ENCODE results near the gene FSTL3.
A peak's percentile ranks its signal among the peaks of the same experiment; 100 is the strongest.
"Not testable (repeated sequence)": the region's sequence is repeated elsewhere in the genome, so short reads cannot be mapped to it uniquely, and the experiment has no call there.

FSTL3 gene

DNA sequence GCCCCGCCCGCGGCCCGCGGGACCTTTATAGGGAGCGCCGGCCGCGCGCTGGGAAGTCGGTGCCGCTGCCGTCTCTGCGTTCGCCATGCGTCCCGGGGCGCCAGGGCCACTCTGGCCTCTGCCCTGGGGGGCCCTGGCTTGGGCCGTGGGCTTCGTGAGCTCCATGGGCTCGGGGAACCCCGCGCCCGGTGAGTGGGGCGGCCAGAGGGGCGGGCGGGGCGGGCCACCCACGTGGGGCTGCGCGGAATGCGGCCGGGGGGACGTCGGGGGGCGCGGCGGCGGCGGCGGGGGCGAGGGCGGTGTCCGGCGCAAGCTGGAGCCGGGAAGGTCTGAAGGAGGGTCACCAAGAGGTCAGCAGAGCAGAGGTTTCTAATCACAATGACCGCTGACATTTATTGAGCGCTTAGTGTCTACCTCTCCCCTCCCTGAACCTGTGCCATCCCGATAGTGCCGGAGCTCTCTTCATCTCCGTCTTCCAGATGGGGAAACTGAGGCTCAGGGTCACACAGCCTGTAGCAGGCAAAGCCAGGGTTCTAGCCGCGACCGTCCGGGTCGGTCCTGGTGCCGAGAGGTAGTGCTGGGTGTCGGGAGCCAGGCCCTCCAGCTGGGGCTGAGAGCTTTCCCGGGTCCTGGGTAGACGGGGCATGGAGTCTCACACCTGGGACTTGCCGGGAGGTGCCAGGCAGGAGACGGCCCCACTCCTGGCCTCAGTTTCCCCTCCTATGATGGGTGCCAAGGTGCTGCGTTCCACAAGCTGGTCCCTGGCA, at the start of gene FSTL3:
TSS of gene FSTL3 (plus strand) at position 54 of the 767 bp plus-strand sequence. CDS start at position 86, 32 bp downstream.
- H3K4me1 ChIP-seq (ENCODE audit: control insufficient read depth in 1 of 2, insufficient read depth in 2 of 2, low read length in 2 of 2), result peaks cover 0 to 27% of the 10 kb centered on the region in 2 donors
- H3K36me3 ChIP-seq (ENCODE audit: control insufficient read depth in 1 of 2, insufficient read depth in 2 of 2, low read length in 2 of 2), result no peaks in the 10 kb centered on the region
- no peaks in the 10 kb centered on the region for H3K9me3 ChIP-seq (ENCODE audit: control insufficient read depth in 1 of 2, low read length in 2 of 2)
- peak within 1 kb of the TSS; percentile 67 to 70 for H3K4me3 ChIP-seq (ENCODE audit: low read depth in 1 of 2, low read length in 2 of 2)
- no peaks in the 10 kb centered on the region for H3K27me3 ChIP-seq (ENCODE audit: low read depth, low read length)
- H3K27ac ChIP-seq (ENCODE audit: low read length), result peak within 1 kb of the TSS; percentile 91

DNA sequence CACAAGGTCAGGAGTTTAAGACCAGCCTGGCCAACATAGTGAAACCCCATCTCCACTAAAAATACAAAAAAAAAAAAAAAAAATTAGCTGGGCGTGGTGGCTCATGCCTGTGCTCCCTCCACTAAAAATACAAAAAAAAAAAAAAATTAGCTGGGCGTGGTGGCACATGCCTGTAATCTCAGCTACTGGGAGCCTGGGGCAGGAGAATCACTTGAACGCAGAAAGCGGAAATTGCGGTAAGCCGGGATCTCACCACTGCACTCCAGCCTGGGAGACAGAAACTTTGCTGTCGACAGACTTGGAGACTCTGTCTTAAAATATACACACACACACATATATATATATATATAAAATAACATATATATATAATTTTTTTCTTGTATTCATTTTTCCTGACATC, 49.6 kb upstream of the FSTL3 start:
- H3K36me3 ChIP-seq (ENCODE audit: control insufficient read depth in 1 of 2, insufficient read depth in 2 of 2, low read length in 2 of 2), result peaks cover 4 to 60% of the 10 kb centered on the region in 2 donors
- H3K27ac ChIP-seq (ENCODE audit: low read length); H3K4me1 ChIP-seq (ENCODE audit: control insufficient read depth in 1 of 2, insufficient read depth in 2 of 2, low read length in 2 of 2); H3K4me3 ChIP-seq (ENCODE audit: low read depth in 1 of 2, low read length in 2 of 2); H3K27me3 ChIP-seq (ENCODE audit: low read depth, low read length); H3K9me3 ChIP-seq (ENCODE audit: control insufficient read depth in 1 of 2, low read length in 2 of 2): not testable (repeated sequence)

DNA sequence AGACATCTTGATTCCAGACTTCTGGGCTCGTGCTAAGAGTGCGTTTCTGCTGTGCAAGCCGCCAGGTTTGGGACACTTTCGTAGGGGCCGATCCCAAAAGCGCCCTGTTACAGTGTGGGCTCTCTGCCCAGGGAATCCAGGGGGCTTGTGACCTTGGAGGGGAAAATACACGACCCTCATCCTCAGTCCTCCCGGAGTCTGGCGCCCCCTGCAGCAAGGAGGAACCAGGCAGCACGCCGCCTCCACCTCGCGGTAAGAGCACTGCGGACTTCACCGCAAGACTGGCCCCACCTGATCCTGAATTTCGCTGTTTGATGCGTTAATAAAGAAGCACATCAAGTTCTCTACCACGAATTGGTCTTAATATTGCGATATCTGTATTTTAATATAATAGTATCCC, 48.0 kb upstream of the FSTL3 start:
- H3K9me3 ChIP-seq (ENCODE audit: control insufficient read depth in 1 of 2, low read length in 2 of 2), result no peaks in the 10 kb centered on the region
- no peak overlapping the region for H3K4me3 ChIP-seq (ENCODE audit: low read depth in 1 of 2, low read length in 2 of 2)
- peaks cover 0 to 19% of the 10 kb centered on the region in 2 donors for H3K4me1 ChIP-seq (ENCODE audit: control insufficient read depth in 1 of 2, insufficient read depth in 2 of 2, low read length in 2 of 2)
- H3K27ac ChIP-seq (ENCODE audit: low read length), result no peak overlapping the region
- H3K27me3 ChIP-seq (ENCODE audit: low read depth, low read length), result no peaks in the 10 kb centered on the region
- peaks cover 4 to 44% of the 10 kb centered on the region in 2 donors for H3K36me3 ChIP-seq (ENCODE audit: control insufficient read depth in 1 of 2, insufficient read depth in 2 of 2, low read length in 2 of 2)

DNA sequence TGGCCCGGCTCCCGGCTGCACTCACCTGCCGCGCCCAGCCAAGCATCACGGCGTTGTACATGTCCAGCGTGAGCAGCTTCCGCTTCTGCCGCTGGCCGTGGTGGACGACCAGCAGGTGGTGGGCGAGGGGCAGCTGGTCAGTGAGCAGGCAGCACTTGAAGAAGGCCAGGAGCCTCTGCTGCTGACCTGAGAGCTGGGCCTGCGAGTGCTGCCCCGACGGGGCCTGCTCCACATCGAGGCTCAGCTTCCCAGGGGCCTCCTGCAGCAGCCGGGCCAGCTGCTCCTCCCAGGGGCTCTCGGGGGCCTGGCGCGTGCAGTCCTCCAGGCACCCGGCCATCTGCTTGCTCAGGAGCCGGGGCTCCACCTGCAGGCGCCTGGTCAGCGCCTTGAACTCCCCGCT, 46.7 kb upstream of the FSTL3 start:
- not testable (repeated sequence) for H3K9me3 ChIP-seq (ENCODE audit: control insufficient read depth in 1 of 2, low read length in 2 of 2); H3K4me3 ChIP-seq (ENCODE audit: low read depth in 1 of 2, low read length in 2 of 2); H3K27me3 ChIP-seq (ENCODE audit: low read depth, low read length); H3K27ac ChIP-seq (ENCODE audit: low read length)
- Histone ChIP-seq H3K4me1 (ENCODE audit: control insufficient read depth in 1 of 2, insufficient read depth in 2 of 2, low read length in 2 of 2) (peaks cover 6 to 25% of the 10 kb centered on the region in 2 donors), H3K36me3 (ENCODE audit: control insufficient read depth in 1 of 2, insufficient read depth in 2 of 2, low read length in 2 of 2) (peaks cover 0 to 30% of the 10 kb centered on the region in 2 donors)

DNA sequence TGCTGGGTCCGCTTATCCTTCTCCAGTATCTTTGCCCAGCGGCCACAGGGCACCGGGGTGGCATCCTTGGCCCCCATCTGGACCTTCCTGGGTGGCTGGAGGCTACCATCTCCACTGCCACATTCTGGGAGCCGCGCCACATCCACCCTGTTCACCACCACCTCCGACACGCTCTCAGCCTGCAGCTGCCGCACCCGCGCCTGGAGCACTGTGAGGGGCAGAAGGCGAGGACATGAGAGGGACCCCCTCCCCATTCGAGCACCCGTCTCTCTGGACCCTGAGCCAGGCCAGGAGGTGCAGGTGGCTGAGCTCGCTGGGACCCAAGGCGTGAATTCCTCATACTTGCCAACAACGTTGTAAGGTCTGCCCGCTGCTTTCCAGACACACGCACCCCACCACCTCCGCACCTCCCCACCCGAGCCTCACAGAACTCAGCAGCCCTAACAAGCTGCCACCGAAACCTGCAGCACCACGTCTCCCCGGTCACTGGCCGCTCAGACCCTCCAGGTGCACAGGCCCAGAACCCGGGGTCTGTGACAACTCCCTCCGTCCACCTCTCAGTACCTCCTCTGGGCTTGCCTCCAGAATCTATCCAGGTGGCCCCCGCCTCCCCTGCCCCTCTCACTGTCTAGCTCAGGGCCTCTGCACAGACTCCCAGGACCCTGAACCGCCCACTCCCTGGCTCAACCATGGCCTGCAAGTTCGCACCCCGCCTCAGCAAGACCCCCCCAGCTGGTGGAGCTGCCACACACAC, 46.1 kb upstream of the FSTL3 start:
- H3K36me3 ChIP-seq (ENCODE audit: control insufficient read depth in 1 of 2, insufficient read depth in 2 of 2, low read length in 2 of 2), result peaks cover 0 to 24% of the 10 kb centered on the region in 2 donors
- H3K27ac ChIP-seq (ENCODE audit: low read length), result no peak overlapping the region
- H3K9me3 ChIP-seq (ENCODE audit: control insufficient read depth in 1 of 2, low read length in 2 of 2), result no peaks in the 10 kb centered on the region
- peaks cover 6 to 25% of the 10 kb centered on the region in 2 donors for H3K4me1 ChIP-seq (ENCODE audit: control insufficient read depth in 1 of 2, insufficient read depth in 2 of 2, low read length in 2 of 2)
- no peak overlapping the region for H3K4me3 ChIP-seq (ENCODE audit: low read depth in 1 of 2, low read length in 2 of 2)
- H3K27me3 ChIP-seq (ENCODE audit: low read depth, low read length), result no peaks in the 10 kb centered on the region

DNA sequence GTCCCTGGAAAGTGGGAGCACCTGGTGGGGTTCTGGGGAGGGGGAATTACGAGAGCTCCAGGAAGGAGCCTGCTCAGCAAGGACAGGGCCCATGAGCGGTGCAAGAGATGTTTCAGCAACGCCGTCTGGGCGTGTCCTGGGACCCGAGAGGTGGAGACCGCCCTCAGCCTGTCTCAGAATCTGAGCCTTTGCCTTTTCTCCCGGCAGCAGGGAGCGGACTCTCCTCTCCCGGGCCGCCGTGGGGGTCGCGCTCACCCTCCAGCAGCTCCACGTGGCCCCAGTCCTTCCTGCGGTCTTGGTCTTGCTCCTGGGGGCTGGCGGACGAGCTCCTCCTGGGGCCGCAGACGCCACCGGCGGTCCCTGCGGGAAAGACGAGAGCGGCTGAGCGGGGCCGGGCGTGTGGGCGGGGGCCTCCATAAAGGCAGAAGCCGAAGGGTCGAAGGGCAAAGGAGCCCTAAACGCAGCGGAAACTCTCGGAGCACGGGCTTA, 43.6 kb upstream of the FSTL3 start:
- Histone ChIP-seq H3K4me1 (ENCODE audit: control insufficient read depth in 1 of 2, insufficient read depth in 2 of 2, low read length in 2 of 2) (peaks cover 6 to 25% of the 10 kb centered on the region in 2 donors), H3K9me3 (ENCODE audit: control insufficient read depth in 1 of 2, low read length in 2 of 2) (no peaks in the 10 kb centered on the region), H3K36me3 (ENCODE audit: control insufficient read depth in 1 of 2, insufficient read depth in 2 of 2, low read length in 2 of 2) (peaks cover 0 to 17% of the 10 kb centered on the region in 2 donors), H3K27ac (ENCODE audit: low read length) (peak overlapping the region; percentile 51), H3K27me3 (ENCODE audit: low read depth, low read length) (no peaks in the 10 kb centered on the region), H3K4me3 (ENCODE audit: low read depth in 1 of 2, low read length in 2 of 2) (peak overlapping the region; percentile 84 to 96)

DNA sequence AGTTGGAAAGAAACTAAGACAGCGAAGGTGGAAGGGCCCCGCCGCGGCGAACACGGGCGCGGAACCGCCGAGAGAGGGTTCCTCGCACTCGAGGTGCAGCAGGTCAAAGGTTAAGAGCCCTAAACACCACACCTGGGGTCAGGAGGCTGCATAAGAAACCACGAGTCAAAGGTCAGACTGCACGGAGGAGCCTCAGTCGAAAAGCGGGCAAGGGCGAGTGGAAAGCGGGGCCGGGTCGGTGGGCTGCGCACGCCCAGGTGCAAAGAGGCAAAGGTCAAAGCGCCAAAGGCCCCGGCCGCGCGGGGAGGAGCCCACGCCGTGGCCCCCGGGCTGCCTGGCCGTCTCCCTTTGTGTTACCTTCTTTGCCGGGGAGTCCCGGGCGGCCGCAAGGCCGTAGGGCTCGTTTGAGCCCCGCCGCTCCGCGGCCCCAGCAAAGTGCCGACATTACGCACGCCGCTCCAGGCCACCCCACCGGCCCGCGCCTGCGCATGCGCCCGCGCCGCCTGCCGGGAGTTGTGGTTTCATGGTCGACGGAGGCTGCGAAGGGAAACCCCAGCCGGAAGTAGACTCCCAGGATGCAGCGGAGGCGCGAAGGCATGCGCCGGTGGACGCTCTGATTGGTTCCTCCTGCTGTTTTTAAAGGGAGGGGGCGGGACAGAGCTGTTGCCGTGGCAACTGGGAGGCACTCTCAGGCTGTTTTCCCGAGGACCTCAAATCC, 43.0 kb upstream of the FSTL3 start, which contains the start of gene POLRMT:
TSS of gene POLRMT (minus strand) at position 470 of the 718 bp plus-strand sequence. CDS start at position 445, 25 bp downstream.
- H3K27me3 ChIP-seq (ENCODE audit: low read depth, low read length), result no peaks in the 10 kb centered on the region
- peak within 1 kb of the TSS; percentile 51 for H3K27ac ChIP-seq (ENCODE audit: low read length)
- H3K4me1 ChIP-seq (ENCODE audit: control insufficient read depth in 1 of 2, insufficient read depth in 2 of 2, low read length in 2 of 2), result peaks cover 6 to 25% of the 10 kb centered on the region in 2 donors
- H3K36me3 ChIP-seq (ENCODE audit: control insufficient read depth in 1 of 2, insufficient read depth in 2 of 2, low read length in 2 of 2), result peaks cover 0 to 15% of the 10 kb centered on the region in 2 donors
- peak within 1 kb of the TSS; percentile 84 to 96 for H3K4me3 ChIP-seq (ENCODE audit: low read depth in 1 of 2, low read length in 2 of 2)
- H3K9me3 ChIP-seq (ENCODE audit: control insufficient read depth in 1 of 2, low read length in 2 of 2), result no peaks in the 10 kb centered on the region

DNA sequence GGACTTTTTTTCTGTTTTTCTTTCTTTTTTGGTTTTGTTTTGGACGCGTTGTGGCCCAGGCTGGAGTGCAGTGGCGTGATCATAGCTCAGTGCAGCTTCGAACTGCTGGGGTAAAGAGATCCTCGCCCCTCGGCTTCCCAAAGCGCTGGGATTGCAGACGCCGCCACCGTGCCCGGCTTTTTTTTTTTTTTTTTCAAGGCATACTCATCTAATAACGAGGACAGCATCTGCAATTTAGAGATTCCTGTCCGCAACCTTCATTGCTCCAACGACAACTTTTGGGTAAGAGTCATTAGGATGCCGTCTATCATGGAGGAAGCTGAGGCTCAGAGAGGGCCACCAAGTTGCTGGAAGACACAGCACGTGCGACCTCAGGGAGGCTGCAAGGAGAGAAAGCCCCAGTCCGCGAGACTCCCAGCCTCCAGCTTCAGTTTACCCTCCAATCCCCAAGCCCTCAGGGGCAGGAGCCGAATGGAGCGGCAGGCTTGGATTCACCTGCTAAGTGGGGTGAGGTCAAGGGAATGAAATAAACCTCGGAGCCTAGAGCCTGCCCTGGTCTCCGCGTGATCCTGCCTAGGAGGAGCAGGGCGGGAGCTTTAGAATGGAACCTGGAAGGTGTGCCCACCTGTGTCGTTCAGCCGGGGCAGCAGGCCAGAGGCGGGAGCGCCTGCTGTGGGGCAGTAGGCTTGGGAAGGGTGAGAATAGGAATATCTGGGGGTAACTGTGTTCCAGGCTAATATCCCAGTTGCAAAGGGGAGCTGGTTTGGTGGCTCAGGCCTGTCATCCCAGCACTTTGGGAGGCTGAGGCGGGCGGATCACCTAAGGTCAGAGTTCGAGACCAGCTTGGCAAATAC, 42.2 kb upstream of the FSTL3 start:
- Histone ChIP-seq H3K4me1 (ENCODE audit: control insufficient read depth in 1 of 2, insufficient read depth in 2 of 2, low read length in 2 of 2) (peaks cover 6 to 31% of the 10 kb centered on the region in 2 donors), H3K36me3 (ENCODE audit: control insufficient read depth in 1 of 2, insufficient read depth in 2 of 2, low read length in 2 of 2) (peaks cover 0 to 7% of the 10 kb centered on the region in 2 donors), H3K9me3 (ENCODE audit: control insufficient read depth in 1 of 2, low read length in 2 of 2) (no peaks in the 10 kb centered on the region), H3K27ac (ENCODE audit: low read length) (no peak overlapping the region), H3K4me3 (ENCODE audit: low read depth in 1 of 2, low read length in 2 of 2) (peak overlapping the region; percentile 84 to 96), H3K27me3 (ENCODE audit: low read depth, low read length) (no peaks in the 10 kb centered on the region)

DNA sequence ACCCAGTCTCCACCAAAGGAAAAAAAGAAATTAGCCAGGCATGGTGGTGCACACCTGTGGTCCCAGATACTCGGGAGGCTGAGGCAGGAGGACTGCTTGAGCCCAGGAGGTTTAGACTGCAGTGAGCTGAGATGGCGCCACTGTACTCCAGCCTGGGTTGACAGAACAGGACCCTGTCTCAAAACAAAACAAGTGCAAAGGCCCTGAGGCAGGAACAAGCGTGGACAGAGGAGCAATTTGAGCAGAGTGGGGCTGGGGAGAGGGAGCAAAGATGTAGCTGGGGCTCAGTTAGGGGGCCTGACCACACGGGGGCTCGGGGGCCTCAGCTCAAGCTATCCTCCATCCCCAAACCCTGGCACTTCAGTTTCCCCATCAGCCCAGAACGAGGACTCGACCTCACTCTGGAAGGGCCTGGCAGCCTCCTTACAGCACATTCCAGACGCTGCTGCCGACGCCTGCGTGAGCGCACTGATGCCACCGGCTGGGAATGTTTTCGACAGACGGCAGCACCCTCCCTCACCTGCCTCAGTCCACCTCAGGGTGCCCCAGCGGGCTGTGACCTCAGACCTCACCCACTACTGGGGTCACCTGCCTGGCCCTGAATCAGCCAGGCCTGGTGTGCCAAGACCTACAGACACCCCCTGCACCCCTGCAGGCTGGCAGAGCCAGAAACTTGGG, 41.1 kb upstream of the FSTL3 start:
- no peaks in the 10 kb centered on the region for H3K27me3 ChIP-seq (ENCODE audit: low read depth, low read length)
- no peak overlapping the region for H3K27ac ChIP-seq (ENCODE audit: low read length)
- H3K4me3 ChIP-seq (ENCODE audit: low read depth in 1 of 2, low read length in 2 of 2), result no peak overlapping the region
- no peaks in the 10 kb centered on the region for H3K36me3 ChIP-seq (ENCODE audit: control insufficient read depth in 1 of 2, insufficient read depth in 2 of 2, low read length in 2 of 2)
- peaks cover 6 to 36% of the 10 kb centered on the region in 2 donors for H3K4me1 ChIP-seq (ENCODE audit: control insufficient read depth in 1 of 2, insufficient read depth in 2 of 2, low read length in 2 of 2)
- H3K9me3 ChIP-seq (ENCODE audit: control insufficient read depth in 1 of 2, low read length in 2 of 2), result no peaks in the 10 kb centered on the region

DNA sequence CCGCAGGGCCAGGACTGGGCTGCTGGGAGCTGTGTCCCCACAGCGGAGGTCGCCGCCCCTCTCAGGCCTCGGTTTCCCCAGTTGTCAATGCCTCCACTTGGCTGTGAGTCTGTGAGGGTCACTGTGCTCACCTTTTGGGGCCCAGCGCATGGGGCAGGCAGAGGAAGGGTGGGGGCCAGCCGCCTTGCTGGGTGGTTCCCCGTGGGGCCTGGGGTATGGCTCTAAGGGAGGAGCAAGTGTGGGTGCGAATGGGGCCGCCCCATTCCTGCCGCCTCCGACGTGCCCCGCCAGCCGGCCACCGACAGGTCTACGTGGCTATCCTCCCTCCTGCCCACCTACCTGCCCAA, 37.3 kb upstream of the FSTL3 start:
- Histone ChIP-seq H3K27ac (ENCODE audit: low read length) (no peak overlapping the region), H3K4me3 (ENCODE audit: low read depth in 1 of 2, low read length in 2 of 2) (peak overlapping the region in 1 of 2 donors; percentile 53), H3K4me1 (ENCODE audit: control insufficient read depth in 1 of 2, insufficient read depth in 2 of 2, low read length in 2 of 2) (peaks cover 5 to 17% of the 10 kb centered on the region in 2 donors), H3K36me3 (ENCODE audit: control insufficient read depth in 1 of 2, insufficient read depth in 2 of 2, low read length in 2 of 2) (no peaks in the 10 kb centered on the region), H3K27me3 (ENCODE audit: low read depth, low read length) (no peaks in the 10 kb centered on the region), H3K9me3 (ENCODE audit: control insufficient read depth in 1 of 2, low read length in 2 of 2) (no peaks in the 10 kb centered on the region)

Measured in muscle layer of duodenum (tissue), 2 donors.